AML-193 (cell line): Measurements from ENCODE around the gene GGA2.

ENCODE experiments used
- DNase-seq, 2 experiments: peaks; one replicate each; lab custom pipeline; 2025; lab: John Stamatoyannopoulos, UW

The GGA2 gene

DNA sequence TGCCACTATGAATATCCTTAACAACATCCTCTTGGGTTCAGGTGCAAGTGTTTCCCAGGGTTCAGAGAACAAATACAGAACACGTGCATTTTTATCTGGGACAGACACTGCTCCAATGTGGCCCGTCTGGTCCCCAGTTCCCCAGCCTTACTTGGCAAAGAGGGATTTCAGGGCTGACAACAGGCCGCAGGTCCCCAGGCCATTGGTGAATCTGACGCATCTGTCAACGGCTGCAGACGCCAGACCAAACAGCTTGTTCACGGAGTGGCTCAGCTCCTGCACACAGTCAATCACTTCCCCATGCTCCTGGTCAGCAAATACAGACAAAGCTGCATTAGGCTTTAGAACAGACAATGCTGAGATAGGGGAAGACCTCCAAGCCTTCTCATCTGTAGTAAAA, 93.5 kb downstream of the GGA2 start:
- DNase-seq = no peak

DNA sequence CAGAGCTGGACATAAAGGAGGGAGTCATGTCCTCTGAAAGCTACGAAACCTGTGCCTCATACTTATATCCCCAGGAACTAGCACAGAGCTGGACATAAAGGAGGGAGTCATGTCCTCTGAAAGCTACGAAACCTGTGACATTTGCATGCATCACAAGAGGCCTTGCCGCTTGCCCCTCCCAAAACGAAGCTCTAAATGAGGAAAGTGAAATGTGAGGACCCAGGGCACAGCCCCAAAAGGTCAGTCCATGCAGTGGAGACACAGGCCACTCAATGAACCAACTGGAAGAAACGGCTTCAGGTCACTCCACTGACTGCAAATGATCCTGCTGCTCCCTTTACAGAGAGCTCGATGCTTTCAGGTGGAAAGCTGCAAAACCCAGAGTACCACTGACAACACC, 95.6 kb downstream of the GGA2 start:
- no peak for DNase-seq
